ENCODE measurements around the gene CDCA3. TPM values are rescaled to one million over a fixed set of nuclear protein-coding genes. Genes with fewer than 3 reads are reported as not detected.

The CDCA3 gene
- total and polyA plus RNA-seq, 8 donors = 0.08 to 1.2 (median 0.73) TPM

DNA sequence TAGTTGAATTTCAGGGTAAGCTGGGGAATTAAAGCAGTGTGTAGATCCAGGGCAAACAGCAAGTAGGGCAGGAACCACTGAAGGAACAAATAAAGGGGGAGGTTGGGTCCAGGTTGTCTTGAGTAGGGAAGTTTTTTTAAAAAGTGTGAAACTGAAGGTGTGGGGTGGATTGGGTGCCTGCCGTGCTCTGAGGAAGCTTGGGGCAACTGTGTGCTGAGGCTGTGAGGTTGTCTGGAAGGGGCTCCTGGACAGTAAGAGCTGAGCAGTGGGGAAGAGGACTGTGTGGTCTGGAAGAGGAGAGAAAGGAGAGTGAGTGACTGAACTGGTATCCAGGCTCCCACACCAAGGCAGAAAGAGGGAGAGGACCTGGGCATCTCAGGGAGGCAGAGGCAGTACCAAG lies 40.3 kb downstream of the CDCA3 start:
- Histone ChIP-seq H3K36me3 (no peaks in the 10 kb centered on the region), H3K4me1 (no peaks in the 10 kb centered on the region), H3K4me3 (no peak overlapping the region), H3K27ac (no peak overlapping the region), H3K9me3 (no peaks in the 10 kb centered on the region), H3K27me3 (no peaks in the 10 kb centered on the region)
- TF ChIP-seq, protein P1, sequence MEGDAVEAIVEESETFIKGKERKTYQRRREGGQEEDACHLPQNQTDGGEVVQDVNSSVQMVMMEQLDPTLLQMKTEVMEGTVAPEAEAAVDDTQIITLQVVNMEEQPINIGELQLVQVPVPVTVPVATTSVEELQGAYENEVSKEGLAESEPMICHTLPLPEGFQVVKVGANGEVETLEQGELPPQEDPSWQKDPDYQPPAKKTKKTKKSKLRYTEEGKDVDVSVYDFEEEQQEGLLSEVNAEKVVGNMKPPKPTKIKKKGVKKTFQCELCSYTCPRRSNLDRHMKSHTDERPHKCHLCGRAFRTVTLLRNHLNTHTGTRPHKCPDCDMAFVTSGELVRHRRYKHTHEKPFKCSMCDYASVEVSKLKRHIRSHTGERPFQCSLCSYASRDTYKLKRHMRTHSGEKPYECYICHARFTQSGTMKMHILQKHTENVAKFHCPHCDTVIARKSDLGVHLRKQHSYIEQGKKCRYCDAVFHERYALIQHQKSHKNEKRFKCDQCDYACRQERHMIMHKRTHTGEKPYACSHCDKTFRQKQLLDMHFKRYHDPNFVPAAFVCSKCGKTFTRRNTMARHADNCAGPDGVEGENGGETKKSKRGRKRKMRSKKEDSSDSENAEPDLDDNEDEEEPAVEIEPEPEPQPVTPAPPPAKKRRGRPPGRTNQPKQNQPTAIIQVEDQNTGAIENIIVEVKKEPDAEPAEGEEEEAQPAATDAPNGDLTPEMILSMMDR (IDR thresholded peaks at IDR 0.05) = no peak
- no peak for DNase-seq
- ATAC-seq = no peak
- intact Hi-C loops (cut with DNase I) = no loop called here
- whole genome bisulfite sequencing, 2 donors = 83 to 100% methylated on average over 1 of the region's 1 CpG
- FAIRE-seq = no peak

- Histone ChIP-seq H3K4me1 (no peaks in the 10 kb centered on the region), H3K9me3 (no peaks in the 10 kb centered on the region), H3K27me3 (no peaks in the 10 kb centered on the region), H3K36me3 (no peaks in the 10 kb centered on the region), H3K4me3 (no peak overlapping the region), H3K27ac (no peak overlapping the region)
- intact Hi-C loops (cut with DNase I) = no loop called here
- no peak for ATAC-seq
- 70 to 74% methylated on average over 10 of the region's 10 CpGs for WGBS, 2 donors
- TF ChIP-seq, protein P1 (IDR thresholded peaks at IDR 0.05) = no peak
- no peak for FAIRE-seq
- no peak for DNase-seq
These were observed 42.0 kb downstream of the CDCA3 start for GRCh38 chr12:6809056-6809455.

GRCh38 chr12:6807170-6807569 lies 43.9 kb downstream of the CDCA3 start:
- intact Hi-C loops (cut with DNase I) = no loop called here
- Histone ChIP-seq H3K27ac (no peak overlapping the region), H3K4me1 (no peaks in the 10 kb centered on the region), H3K9me3 (no peaks in the 10 kb centered on the region), H3K4me3 (no peak overlapping the region), H3K27me3 (no peaks in the 10 kb centered on the region), H3K36me3 (no peaks in the 10 kb centered on the region)
- 20 to 38% methylated on average over 1 of the region's 1 CpG for WGBS, 2 donors
- ATAC-seq (no peak), DNase-seq (no peak), FAIRE-seq (no peak)
- TF ChIP-seq, protein P1 (IDR thresholded peaks at IDR 0.05) = no peak

DNA sequence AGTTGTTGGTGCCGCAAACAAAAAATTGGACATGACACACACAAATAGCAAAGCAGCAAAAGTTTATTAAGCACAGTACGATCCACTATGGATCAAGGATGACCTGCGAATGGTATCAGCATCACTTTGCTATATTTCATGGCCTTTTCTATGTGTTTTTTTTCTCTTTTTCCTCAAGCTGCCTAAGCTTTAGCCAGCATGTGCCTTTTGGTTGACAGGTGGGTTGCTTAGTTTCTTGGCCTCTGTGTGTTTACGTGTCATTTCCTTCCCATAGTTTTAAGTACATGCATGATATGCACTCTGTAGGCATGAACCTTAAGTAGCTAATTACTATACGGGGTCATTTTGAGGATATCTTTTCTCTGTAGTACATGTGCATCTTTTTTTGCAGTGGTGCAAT lies 51.9 kb downstream of the CDCA3 start:
- no peaks in the 10 kb centered on the region for H3K36me3 ChIP-seq
- no peak for FAIRE-seq
- WGBS, 2 donors = 76 to 92% methylated on average over 5 of the region's 5 CpGs

More for the DNA sequence above, 51.9 kb downstream of the CDCA3 start:
- no peak for DNase-seq
- Histone ChIP-seq H3K9me3 (no peaks in the 10 kb centered on the region), H3K27ac (no peak overlapping the region), H3K4me3 (no peak overlapping the region), H3K4me1 (no peaks in the 10 kb centered on the region), H3K27me3 (no peaks in the 10 kb centered on the region)
- TF ChIP-seq, protein P1 (IDR thresholded peaks at IDR 0.05) = no peak
- ATAC-seq = no peak
- intact Hi-C loops (cut with DNase I) = no loop called here

Other genes with a start within 250 kb of the CDCA3 start
- 100 to 1,000 TPM in 3 of 6 donors, 10 to 100 TPM in 3; 96.5 to 123 (median 105) TPM for gene CHD4, start 243.9 kb downstream of the CDCA3 start, total RNA-seq
- 100 to 1,000 TPM; 125 to 134 TPM for gene CHD4, start 243.9 kb downstream of the CDCA3 start, polyA plus RNA-seq
- gene LPAR5, start 215.3 kb downstream of the CDCA3 start, total RNA-seq = 1 to 10 TPM in 2 of 6 donors, under 1 TPM in 4; 0.09 to 2.4 (median 0.71) TPM
- under 1 TPM; 0.19 to 0.23 TPM for gene LPAR5, start 215.3 kb downstream of the CDCA3 start, polyA plus RNA-seq
- 1 to 10 TPM; 1.3 to 4.1 (median 1.8) TPM for gene ACRBP, start 203.9 kb downstream of the CDCA3 start, total RNA-seq
- 1 to 10 TPM; 1.2 to 2.2 TPM for gene ACRBP, start 203.9 kb downstream of the CDCA3 start, polyA plus RNA-seq
- 10 to 100 TPM in 5 of 6 donors, 1 to 10 TPM in 1; 9.0 to 24.9 (median 12.1) TPM for gene ING4, start 188.2 kb downstream of the CDCA3 start, total RNA-seq
- 10 to 100 TPM; 15.7 to 29.6 TPM for gene ING4, start 188.2 kb downstream of the CDCA3 start, polyA plus RNA-seq
- gene ZNF384, start 161.9 kb downstream of the CDCA3 start, total RNA-seq = 10 to 100 TPM; 20.4 to 29.8 (median 23.9) TPM
- gene ZNF384, start 161.9 kb downstream of the CDCA3 start, polyA plus RNA-seq = 10 to 100 TPM; 36.6 to 36.7 TPM
- gene PIANP, start 150.5 kb downstream of the CDCA3 start, total RNA-seq = under 1 TPM in 5 of 6 donors, not detected in 1; 0.12 to 0.34 (median 0.20) TPM
- 1 to 10 TPM; 1.4 to 2.7 TPM for gene PIANP, start 150.5 kb downstream of the CDCA3 start, polyA plus RNA-seq
- 10 to 100 TPM; 14.2 to 31.0 (median 23.8) TPM for gene COPS7A, start 127.2 kb downstream of the CDCA3 start, total RNA-seq
- gene COPS7A, start 127.2 kb downstream of the CDCA3 start, polyA plus RNA-seq = 10 to 100 TPM; 29.5 to 39.6 TPM
- gene MLF2, start 98.1 kb downstream of the CDCA3 start, total RNA-seq = 10 to 100 TPM; 38.5 to 63.0 (median 54.0) TPM
- 100 to 1,000 TPM in 1 of 2 donors, 10 to 100 TPM in 1; 74.7 to 111 TPM for gene MLF2, start 98.1 kb downstream of the CDCA3 start, polyA plus RNA-seq
- 100 to 1,000 TPM in 1 of 6 donors, 10 to 100 TPM in 5; 41.0 to 117 (median 58.3) TPM for gene PTMS, start 84.9 kb downstream of the CDCA3 start, total RNA-seq
- 100 to 1,000 TPM; 128 to 276 TPM for gene PTMS, start 84.9 kb downstream of the CDCA3 start, polyA plus RNA-seq
- under 1 TPM in 5 of 6 donors, not detected in 1; 0.15 to 0.32 (median 0.19) TPM for gene LAG3, start 78.8 kb downstream of the CDCA3 start, total RNA-seq
- under 1 TPM; 0.70 to 0.91 TPM for gene LAG3, start 78.8 kb downstream of the CDCA3 start, polyA plus RNA-seq
- 10 to 100 TPM in 1 of 6 donors, 1 to 10 TPM in 5; 1.2 to 19.9 (median 4.0) TPM for gene CD4, start 61.8 kb downstream of the CDCA3 start, total RNA-seq
- 1 to 10 TPM; 1.2 to 2.0 TPM for gene CD4, start 61.8 kb downstream of the CDCA3 start, polyA plus RNA-seq
- 1 to 10 TPM in 2 of 6 donors, under 1 TPM in 4; 0.41 to 4.9 (median 0.85) TPM for gene GPR162, start 29.5 kb downstream of the CDCA3 start, total RNA-seq
- gene GPR162, start 29.5 kb downstream of the CDCA3 start, polyA plus RNA-seq = 1 to 10 TPM; 5.2 to 8.8 TPM
- gene P3H3, start 22.9 kb downstream of the CDCA3 start, total RNA-seq = 10 to 100 TPM in 2 of 6 donors, 1 to 10 TPM in 4; 5.6 to 17.3 (median 9.2) TPM
- 10 to 100 TPM; 21.6 to 32.8 TPM for gene P3H3, start 22.9 kb downstream of the CDCA3 start, polyA plus RNA-seq
- gene GNB3, start 10.4 kb downstream of the CDCA3 start, total RNA-seq = 1 to 10 TPM in 5 of 6 donors, under 1 TPM in 1; 0.89 to 2.7 (median 1.5) TPM
- 10 to 100 TPM in 1 of 2 donors, 1 to 10 TPM in 1; 6.2 to 12.6 TPM for gene GNB3, start 10.4 kb downstream of the CDCA3 start, polyA plus RNA-seq
- 10 to 100 TPM; 17.8 to 38.4 (median 29.2) TPM for gene USP5, start 864 bp upstream of the CDCA3 start, total RNA-seq
- 10 to 100 TPM; 18.3 to 25.2 TPM for gene USP5, start 864 bp upstream of the CDCA3 start, polyA plus RNA-seq
- 100 to 1,000 TPM in 4 of 6 donors, 10 to 100 TPM in 2; 88.5 to 211 (median 128) TPM for gene TPI1, start 16.2 kb upstream of the CDCA3 start, total RNA-seq
- 100 to 1,000 TPM in 1 of 2 donors, 10 to 100 TPM in 1; 93.1 to 247 TPM for gene TPI1, start 16.2 kb upstream of the CDCA3 start, polyA plus RNA-seq
- gene SPSB2, start 22.0 kb upstream of the CDCA3 start, total RNA-seq = 1 to 10 TPM; 3.1 to 5.2 (median 4.4) TPM
- 10 to 100 TPM; 10.6 to 12.5 TPM for gene SPSB2, start 22.0 kb upstream of the CDCA3 start, polyA plus RNA-seq
- 1 to 10 TPM; 1.7 to 5.2 (median 3.4) TPM for gene LRRC23, start 53.5 kb upstream of the CDCA3 start, total RNA-seq
- gene LRRC23, start 53.5 kb upstream of the CDCA3 start, polyA plus RNA-seq = 10 to 100 TPM in 1 of 2 donors, 1 to 10 TPM in 1; 8.8 to 13.0 TPM
- gene ENO2, start 63.3 kb upstream of the CDCA3 start, total RNA-seq = 1 to 10 TPM; 2.3 to 8.0 (median 4.5) TPM
- 10 to 100 TPM; 12.7 to 53.6 TPM for gene ENO2, start 63.3 kb upstream of the CDCA3 start, polyA plus RNA-seq
- 10 to 100 TPM; 30.9 to 54.5 (median 36.2) TPM for gene ATN1, start 76.7 kb upstream of the CDCA3 start, total RNA-seq
- 100 to 1,000 TPM; 110 to 113 TPM for gene ATN1, start 76.7 kb upstream of the CDCA3 start, polyA plus RNA-seq
- not detected for gene RNU7-1, start 92.5 kb upstream of the CDCA3 start, total RNA-seq
- not detected for gene RNU7-1, start 92.5 kb upstream of the CDCA3 start, polyA plus RNA-seq
- 100 to 1,000 TPM in 2 of 6 donors, 10 to 100 TPM in 4; 86.8 to 154 (median 97.6) TPM for gene C12orf57, start 92.7 kb upstream of the CDCA3 start, total RNA-seq
- 100 to 1,000 TPM; 176 to 314 TPM for gene C12orf57, start 92.7 kb upstream of the CDCA3 start, polyA plus RNA-seq
- gene PTPN6, start 100.1 kb upstream of the CDCA3 start, total RNA-seq = 10 to 100 TPM; 13.3 to 37.9 (median 17.8) TPM
- gene PTPN6, start 100.1 kb upstream of the CDCA3 start, polyA plus RNA-seq = 10 to 100 TPM; 48.7 to 53.1 TPM
- gene PHB2, start 119.4 kb upstream of the CDCA3 start, total RNA-seq = 100 to 1,000 TPM in 3 of 6 donors, 10 to 100 TPM in 3; 79.7 to 139 (median 101) TPM
- gene PHB2, start 119.4 kb upstream of the CDCA3 start, polyA plus RNA-seq = 10 to 100 TPM; 74.7 to 91.9 TPM
- gene EMG1, start 119.6 kb upstream of the CDCA3 start, total RNA-seq = 10 to 100 TPM in 5 of 6 donors, 1 to 10 TPM in 1; 8.9 to 20.2 (median 17.0) TPM
- 10 to 100 TPM in 1 of 2 donors, 1 to 10 TPM in 1; 9.4 to 12.9 TPM for gene EMG1, start 119.6 kb upstream of the CDCA3 start, polyA plus RNA-seq
- gene LPCAT3, start 167.2 kb upstream of the CDCA3 start, total RNA-seq = 10 to 100 TPM; 22.4 to 36.5 (median 32.4) TPM
- 10 to 100 TPM; 23.0 to 32.6 TPM for gene LPCAT3, start 167.2 kb upstream of the CDCA3 start, polyA plus RNA-seq
- 100 to 1,000 TPM in 1 of 6 donors, 10 to 100 TPM in 5; 20.4 to 162 (median 58.8) TPM for gene C1S, start 209.4 kb upstream of the CDCA3 start, total RNA-seq
- 10 to 100 TPM; 36.5 to 47.2 TPM for gene C1S, start 209.4 kb upstream of the CDCA3 start, polyA plus RNA-seq
- gene C1R, start 241.2 kb upstream of the CDCA3 start, total RNA-seq = 100 to 1,000 TPM in 2 of 6 donors, 10 to 100 TPM in 4; 20.2 to 212 (median 66.8) TPM
- 10 to 100 TPM; 54.9 to 66.1 TPM for gene C1R, start 241.2 kb upstream of the CDCA3 start, polyA plus RNA-seq